ENCODE data around the gene PCGF3.

- TF ChIP-seq, protein P1, sequence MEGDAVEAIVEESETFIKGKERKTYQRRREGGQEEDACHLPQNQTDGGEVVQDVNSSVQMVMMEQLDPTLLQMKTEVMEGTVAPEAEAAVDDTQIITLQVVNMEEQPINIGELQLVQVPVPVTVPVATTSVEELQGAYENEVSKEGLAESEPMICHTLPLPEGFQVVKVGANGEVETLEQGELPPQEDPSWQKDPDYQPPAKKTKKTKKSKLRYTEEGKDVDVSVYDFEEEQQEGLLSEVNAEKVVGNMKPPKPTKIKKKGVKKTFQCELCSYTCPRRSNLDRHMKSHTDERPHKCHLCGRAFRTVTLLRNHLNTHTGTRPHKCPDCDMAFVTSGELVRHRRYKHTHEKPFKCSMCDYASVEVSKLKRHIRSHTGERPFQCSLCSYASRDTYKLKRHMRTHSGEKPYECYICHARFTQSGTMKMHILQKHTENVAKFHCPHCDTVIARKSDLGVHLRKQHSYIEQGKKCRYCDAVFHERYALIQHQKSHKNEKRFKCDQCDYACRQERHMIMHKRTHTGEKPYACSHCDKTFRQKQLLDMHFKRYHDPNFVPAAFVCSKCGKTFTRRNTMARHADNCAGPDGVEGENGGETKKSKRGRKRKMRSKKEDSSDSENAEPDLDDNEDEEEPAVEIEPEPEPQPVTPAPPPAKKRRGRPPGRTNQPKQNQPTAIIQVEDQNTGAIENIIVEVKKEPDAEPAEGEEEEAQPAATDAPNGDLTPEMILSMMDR (conservative IDR thresholded peaks at IDR 0.05): no peak
- no peak for TF ChIP-seq ZFX (IDR thresholded peaks at IDR 0.05)
These were observed 84.2 kb downstream of the PCGF3 start for GRCh38 chr4:789571-790465.
